RPMI8226 (cell line): ENCODE measurements around the gene OR10A6.

Source experiments
- DNase-seq: peaks from one replicate; pipeline ENCODE4 v3.0.0-alpha.2; 2015

The OR10A6 gene

DNA sequence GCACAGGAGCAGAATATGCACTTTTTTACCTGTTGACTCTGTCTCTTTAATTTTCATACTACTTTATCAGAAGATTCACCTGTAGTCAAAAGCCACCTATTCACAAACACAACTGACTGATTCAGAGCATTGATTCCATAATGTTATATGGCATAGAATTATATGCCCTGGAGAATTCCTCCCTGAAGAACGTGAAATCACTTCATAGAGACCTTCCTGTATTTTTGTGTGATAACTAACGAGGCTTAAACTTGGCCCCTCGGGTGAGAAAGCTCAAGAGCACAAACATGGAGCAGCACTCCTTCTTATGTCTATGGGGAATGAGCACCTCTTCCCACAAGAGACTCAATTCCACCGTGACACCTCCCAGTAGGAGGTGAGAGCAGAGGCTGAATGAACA is at the start of gene OR10A6:
TSS of gene OR10A6 (minus strand) at position 101 of the 400 bp plus-strand sequence. CDS start 2,606 bp downstream, outside the sequence.
- DNase-seq, result no peak

DNA sequence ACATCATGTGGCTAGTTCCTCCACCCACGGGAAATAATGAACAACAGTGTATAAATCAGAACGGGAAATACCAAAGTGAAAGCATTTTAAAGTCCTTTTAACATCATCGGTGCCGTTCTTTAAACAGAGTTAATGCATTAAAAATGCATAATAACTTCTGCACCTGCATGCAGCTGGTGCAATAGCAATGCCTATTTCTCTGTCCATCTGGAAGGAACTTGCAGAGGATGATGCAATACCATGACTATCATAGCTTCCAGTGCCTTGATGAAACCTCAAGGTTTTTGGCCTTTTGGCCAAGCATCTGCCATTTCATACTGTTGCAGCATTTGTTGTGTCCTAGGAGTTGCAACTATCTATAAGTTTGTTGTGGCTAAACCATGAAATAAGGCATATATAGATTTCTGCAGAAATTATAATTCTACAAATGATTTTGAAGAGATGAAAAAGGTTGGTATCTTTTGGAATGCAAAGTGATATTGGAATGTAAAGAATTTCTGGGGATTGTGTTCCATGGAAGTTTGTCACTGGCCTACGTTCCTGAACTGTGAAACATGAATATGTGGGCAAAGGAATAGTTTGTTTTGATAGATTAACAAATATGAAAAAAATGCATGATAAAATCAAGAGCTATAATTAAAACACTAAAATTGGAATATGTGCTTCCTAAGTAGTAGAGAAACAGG is 46.3 kb upstream of the OR10A6 start:
- no peak for DNase-seq

DNA sequence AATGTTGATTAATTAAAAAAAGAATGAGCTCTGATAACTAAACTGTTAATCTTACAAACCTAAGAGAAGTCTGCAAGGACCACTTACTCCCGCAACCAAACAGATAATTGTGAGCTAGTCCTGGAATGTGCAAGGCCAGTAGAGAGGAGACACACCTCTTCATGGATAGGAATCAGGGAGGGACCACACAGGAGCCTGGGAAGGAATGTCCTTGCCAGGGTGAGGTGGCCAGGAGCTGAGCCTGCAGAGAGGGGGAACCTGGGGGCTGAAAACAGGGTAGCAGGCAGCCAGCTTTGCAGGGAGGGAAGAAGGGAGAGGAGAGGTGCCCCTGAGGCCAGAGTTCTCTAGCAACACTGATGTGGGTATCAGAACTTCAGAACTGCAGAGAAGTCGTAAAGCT is 43.6 kb upstream of the OR10A6 start:
- DNase-seq, result no peak

DNA sequence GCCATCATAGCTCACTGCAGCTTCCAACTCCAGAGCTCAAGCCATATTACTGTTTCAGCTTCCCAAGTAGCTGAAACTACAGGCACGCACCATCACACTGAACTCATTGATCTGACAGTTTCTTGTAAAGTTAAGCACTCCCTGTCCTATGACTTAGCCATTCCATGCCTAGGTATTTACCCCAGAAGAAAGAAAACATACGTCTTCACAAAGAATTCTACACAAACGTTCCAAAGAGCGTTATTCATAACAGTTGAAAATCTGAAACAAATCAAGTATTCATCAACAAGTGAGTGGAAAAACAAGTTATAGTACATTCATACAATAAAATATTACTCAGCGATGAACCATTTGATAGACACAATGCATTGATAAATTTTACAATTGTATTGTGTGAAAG is 41.9 kb upstream of the OR10A6 start:
- no peak for DNase-seq

DNA sequence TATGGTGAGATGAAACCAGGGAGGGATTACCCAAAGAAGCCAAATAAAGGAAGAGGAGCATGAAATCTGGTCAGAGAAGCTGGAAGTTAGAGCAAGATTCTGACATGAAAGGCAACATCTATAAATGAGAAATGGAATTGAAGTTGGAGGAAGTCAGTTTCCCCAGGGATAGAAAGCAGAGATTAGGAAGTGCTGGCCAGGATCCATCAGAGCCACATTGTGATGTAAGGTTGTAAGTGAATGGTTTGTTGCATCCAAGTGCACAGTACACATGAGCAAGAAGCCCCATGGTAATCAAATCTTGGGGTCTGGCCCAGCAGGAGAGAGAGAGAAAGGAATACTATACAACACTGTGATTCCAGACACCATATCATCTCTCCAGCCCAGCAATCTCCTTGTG is 40.8 kb upstream of the OR10A6 start:
- no peak for DNase-seq

- no peak for DNase-seq
Observed at GRCh38 chr11:7969756-7970646, 38.9 kb upstream of the OR10A6 start.

DNA sequence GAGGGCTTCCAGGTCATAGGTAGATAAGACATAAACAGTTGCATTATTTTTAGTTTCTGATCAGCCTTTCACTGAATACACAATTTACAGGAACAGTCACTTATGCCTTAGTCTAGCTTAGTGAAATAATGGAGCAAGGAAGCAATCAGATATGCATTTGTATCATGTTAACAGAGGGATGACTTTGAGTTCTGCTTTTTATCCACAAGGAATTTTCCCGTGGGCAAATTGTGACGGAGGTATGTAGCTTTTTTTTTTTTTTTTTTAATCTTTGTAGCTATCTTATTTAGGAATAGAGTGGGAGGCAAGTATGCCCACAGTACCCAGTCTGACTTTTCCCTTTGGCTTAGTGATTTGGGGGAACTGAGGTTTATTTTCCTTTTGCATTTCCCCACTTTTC is 37.6 kb upstream of the OR10A6 start:
- no peak for DNase-seq

- DNase-seq, result no peak
Observed at GRCh38 chr11:7967826-7968225, 36.8 kb upstream of the OR10A6 start.

- no peak for DNase-seq
Observed at GRCh38 chr11:7967097-7967496, 36.0 kb upstream of the OR10A6 start.

- DNase-seq, result no peak
Observed at GRCh38 chr11:7965386-7965785, 34.3 kb upstream of the OR10A6 start, which contains the start of gene NLRP10. NLRP10 (minus strand) TSS chr11:7965447; CDS start chr11:7963495, 1,952 bp downstream.

DNA sequence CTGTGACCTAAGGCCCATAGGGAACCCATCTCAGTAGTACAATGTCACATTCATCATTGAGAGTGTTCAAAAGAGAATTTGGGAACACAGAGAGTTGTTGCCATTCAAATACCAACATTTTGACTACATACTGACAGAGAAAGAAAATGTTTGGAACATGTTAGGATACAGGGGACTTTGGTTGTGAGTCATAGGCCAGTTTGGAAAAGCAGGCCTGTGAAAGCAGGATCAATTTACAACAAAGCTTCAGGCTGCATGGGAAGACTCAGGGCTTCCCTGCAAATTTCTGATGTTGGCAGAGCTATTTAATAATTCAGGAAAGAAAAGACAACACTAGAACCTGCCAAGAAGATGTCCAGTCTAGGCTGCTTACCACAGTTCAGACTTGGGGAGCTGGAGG is 33.8 kb upstream of the OR10A6 start:
- DNase-seq, result no peak

- no peak for DNase-seq
Observed at GRCh38 chr11:7964261-7964660, 33.2 kb upstream of the OR10A6 start.

DNA sequence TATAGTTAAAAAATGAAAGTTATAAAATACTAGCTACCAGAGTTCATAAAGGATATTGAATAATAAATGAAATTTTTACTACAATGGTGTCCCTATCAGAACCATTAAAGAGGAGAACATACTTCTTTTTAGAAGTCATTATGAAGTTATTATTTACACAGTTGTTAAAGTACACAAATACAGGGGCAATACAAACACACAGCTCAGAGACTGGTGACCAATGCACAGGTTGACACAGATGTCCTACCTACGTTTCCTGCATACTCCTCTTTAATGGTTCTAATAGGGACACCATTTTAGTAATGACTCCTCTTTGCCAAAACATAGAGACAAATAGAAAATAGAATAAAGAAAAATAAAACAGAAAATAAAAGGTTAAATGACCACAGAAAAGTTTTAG is 24.1 kb upstream of the OR10A6 start:
- DNase-seq, result no peak

- DNase-seq, result no peak
Observed at GRCh38 chr11:7949934-7950333, 18.9 kb upstream of the OR10A6 start.

GRCh38 chr11:7944123-7944522 is 13.1 kb upstream of the OR10A6 start:
- no peak for DNase-seq

DNA sequence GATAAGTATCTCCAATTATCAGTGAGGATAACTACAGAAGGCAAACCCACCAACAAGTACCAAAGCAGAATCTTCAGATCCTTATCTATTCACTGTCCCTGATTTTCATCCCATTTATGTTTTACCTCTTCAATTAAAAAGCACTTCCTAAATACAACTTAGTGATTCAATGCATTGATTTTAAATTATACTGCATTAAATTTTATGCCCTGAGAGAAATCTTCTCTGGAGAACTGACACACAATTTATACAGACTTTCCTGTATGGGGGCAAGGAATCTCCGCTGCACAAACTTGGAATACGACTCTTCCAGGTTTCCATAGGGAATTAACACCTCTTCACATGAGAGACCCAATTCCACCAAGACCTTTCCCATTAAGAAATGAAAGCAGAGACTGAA is 10.5 kb upstream of the OR10A6 start, which contains the start of gene OR10A3:
TSS of gene OR10A3 (minus strand) at position 101 of the 400 bp plus-strand sequence. CDS start 2,188 bp downstream, outside the sequence.
- no peak for DNase-seq

GRCh38 chr11:7941146-7941545 is 10.1 kb upstream of the OR10A6 start:
- DNase-seq, result no peak

- DNase-seq, result peak; percentile 5
Observed at GRCh38 chr11:7936615-7937014, 5.5 kb upstream of the OR10A6 start.

DNA sequence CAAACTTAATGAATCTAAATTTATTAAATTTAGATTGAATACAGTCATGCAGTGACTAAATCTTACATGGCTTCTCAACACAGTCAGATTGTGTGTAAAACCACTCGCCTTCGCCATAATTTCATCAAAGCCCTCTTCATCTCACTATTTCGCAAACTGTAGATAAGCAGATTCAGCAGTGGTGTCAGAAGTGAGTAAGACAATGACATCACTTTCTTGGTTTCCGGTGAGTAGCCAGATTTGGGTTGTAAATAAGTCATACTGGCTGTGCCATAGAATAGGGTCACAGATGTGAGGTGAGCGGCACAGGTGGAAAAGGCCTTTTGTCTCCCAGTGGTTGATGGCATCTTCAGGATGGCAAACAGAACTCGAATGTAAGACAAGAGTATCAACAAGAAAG is 3.4 kb downstream of the OR10A6 start:
- no peak for DNase-seq

DNA sequence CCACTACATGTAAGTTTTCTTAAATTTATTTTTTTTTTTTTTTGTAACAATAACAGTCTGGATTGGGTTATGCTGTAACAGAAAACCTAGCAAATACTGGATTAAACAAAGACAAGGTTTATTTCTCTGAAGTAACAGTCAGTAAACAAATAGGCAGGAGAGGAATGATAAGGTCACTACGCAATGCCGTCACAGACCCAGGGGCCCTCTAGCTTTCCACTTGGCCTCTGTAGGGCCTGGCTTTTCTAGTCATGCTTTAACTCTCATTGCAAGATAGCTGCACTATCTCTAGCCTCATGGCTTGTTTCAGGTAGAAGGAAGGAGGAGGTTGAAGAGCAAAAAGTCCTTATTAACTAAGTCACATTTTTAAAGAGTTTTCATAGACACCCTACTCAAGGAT is 6.5 kb downstream of the OR10A6 start:
- DNase-seq, result no peak

- DNase-seq, result no peak
Observed at GRCh38 chr11:7918141-7918540, 12.9 kb downstream of the OR10A6 start.

- DNase-seq, result no peak
Observed at GRCh38 chr11:7911011-7911410, 20.1 kb downstream of the OR10A6 start.

- DNase-seq, result no peak
Observed at GRCh38 chr11:7910286-7910788, 20.7 kb downstream of the OR10A6 start.
